Thymus (tissue), 11 donors: ENCODE data around the gene HELZ. TPM values are rescaled to one million over a fixed set of nuclear protein-coding genes. Genes with fewer than 3 reads are reported as not detected.
"Not testable (repeated sequence)": the region's sequence is repeated elsewhere in the genome, so short reads cannot be mapped to it uniquely, and the experiment has no call there.

Experiments used
- DNase-seq, 9 donors: peaks; one replicate each; pipeline ENCODE4 v3.0.0-alpha.2; 2013; ENCODE audit warnings: low spot score in 9 of 9, low read depth in 6 of 9, missing footprints in 1 of 9
- H3K27ac ChIP-seq, 2 donors: one replicate each; pipeline ENCODE4 v1.5.1; 2013; ENCODE audit warnings: control low read depth in 1 of 2, low read depth in 1 of 2, low read length in 1 of 2, mild to moderate bottlenecking in 1 of 2, moderate library complexity in 1 of 2
- H3K27me3 ChIP-seq, 2 donors: one replicate each; pipeline ENCODE4 v1.5.1; 2013; ENCODE audit warnings: low read length in 1 of 2; ENCODE audit not compliant: control insufficient read depth in 2 of 2, insufficient read depth in 1 of 2
- H3K36me3 ChIP-seq, 2 donors: one replicate each; pipeline ENCODE4 v1.5.1; 2013; ENCODE audit warnings: low read length in 1 of 2, mild to moderate bottlenecking in 1 of 2, moderate library complexity in 1 of 2; ENCODE audit not compliant: control insufficient read depth in 2 of 2, insufficient read depth in 2 of 2
- H3K4me1 ChIP-seq, 2 donors: one replicate each; pipeline ENCODE4 v1.5.1; 2013; ENCODE audit warnings: low read length in 2 of 2; ENCODE audit not compliant: control insufficient read depth in 2 of 2, insufficient read depth in 2 of 2
- H3K4me3 ChIP-seq, 2 donors: one replicate each; pipeline ENCODE4 v1.5.1; 2013; ENCODE audit warnings: low read length in 2 of 2, control low read depth in 1 of 2, mild to moderate bottlenecking in 1 of 2
- H3K9me3 ChIP-seq, 2 donors: one replicate each; pipeline ENCODE4 v1.5.1; 2013; ENCODE audit warnings: low read length in 1 of 2, mild to moderate bottlenecking in 1 of 2; ENCODE audit not compliant: control insufficient read depth in 2 of 2, insufficient read depth in 1 of 2
- WGBS: extraction: QIAGEN DNeasy Blood & Tissue Kit; methylation state at CpG from one replicate; pipeline ENCODE4 v1.1.7; 2013; 5-methylcytosine and 5-hydroxymethylcytosine counted together
- polyA plus RNA-seq: library from polyadenylated mRNA; stranded (reverse); fragments of 200-250 nt; gene quantifications from one replicate; pipeline ENCODE4 v1.2.3, GENCODE V29; 2013
- total RNA-seq: library from RNA; stranded (reverse); fragments of 120-200 nt; gene quantifications from one replicate; pipeline ENCODE4 v1.2.4, GENCODE V29; 2013
- donor health status: healthy.

HELZ gene
- total and polyA plus RNA-seq, 2 donors: 8.2 to 27.5 TPM

DNA sequence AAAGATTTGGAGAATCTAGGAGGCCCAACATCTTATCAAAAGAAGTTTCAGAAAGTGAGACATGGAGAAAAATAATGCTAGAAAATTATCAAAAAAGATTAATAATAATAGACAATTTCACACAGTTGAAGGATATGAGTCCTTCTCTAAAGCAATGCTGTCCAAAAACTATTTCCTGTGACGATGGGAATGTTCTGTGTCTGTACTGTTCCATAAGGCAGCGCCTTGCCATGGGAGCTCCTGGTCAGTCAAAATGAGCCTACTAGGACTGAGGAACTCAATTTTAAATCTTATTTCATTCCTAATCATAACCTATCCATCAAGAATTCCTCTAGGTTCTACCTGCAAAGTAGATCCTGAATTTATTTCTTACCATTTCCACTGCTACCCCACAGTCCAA lies 151.6 kb downstream of the HELZ start:
- Histone ChIP-seq H3K27me3 (no peaks in the 10 kb centered on the region), H3K4me3 (no peak overlapping the region), H3K36me3 (peaks cover 13 to 23% of the 10 kb centered on the region in 2 donors), H3K4me1 (no peaks in the 10 kb centered on the region), H3K9me3 (no peaks in the 10 kb centered on the region), H3K27ac (no peak overlapping the region)
- 98% methylated on average over 2 of the region's 2 CpGs for WGBS
- DNase-seq: no peak

DNA sequence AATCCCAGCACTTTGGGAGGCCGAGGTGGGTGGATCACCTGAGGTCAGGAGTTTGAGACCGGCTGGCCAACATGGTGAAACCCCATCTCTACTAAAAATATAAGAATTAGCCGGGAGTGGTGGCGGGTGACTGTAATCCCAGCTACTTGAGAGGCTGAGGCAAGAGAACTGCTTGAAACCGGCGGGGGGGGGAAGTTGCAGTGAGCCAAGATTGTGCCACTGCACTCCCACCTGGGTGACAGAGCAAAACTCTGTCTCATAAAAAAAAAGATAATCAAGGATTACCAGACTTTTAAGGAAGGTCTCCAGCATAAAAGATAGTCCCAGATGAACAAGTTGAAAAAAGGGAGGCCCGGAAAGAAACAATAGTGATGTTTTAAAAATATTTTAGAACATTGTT lies 152.3 kb downstream of the HELZ start:
- not testable (repeated sequence) for H3K9me3 ChIP-seq, H3K27me3 ChIP-seq, H3K27ac ChIP-seq, DNase-seq, H3K4me1 ChIP-seq, H3K4me3 ChIP-seq
- whole genome bisulfite sequencing: 96% methylated on average over 7 of the region's 7 CpGs
- H3K36me3 ChIP-seq: peaks cover 13 to 22% of the 10 kb centered on the region in 2 donors

DNA sequence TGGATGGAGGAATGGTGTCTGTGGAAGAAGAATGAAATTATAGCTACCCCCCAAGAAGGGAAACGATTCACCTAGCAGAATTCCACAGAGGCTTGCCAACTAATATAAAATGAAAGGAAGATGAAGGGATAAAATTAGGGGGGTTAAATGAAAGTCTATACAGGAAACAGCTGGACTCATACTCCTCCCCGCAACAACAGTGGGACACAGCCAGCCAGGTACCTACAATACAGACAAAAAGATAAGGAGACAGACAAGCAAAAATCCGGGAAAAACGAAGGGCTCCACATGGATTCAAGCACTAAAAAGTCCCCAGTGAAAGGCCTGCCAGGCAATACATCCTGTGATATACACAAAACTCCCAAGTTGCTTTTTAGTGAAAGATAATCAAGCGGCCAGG lies 152.7 kb downstream of the HELZ start:
- Histone ChIP-seq H3K27me3 (no peaks in the 10 kb centered on the region), H3K36me3 (peaks cover 13 to 22% of the 10 kb centered on the region in 2 donors), H3K4me1 (no peaks in the 10 kb centered on the region), H3K4me3 (no peak overlapping the region), H3K9me3 (no peaks in the 10 kb centered on the region), H3K27ac (no peak overlapping the region)
- 98% methylated on average over 5 of the region's 5 CpGs for WGBS
- DNase-seq: no peak

DNA sequence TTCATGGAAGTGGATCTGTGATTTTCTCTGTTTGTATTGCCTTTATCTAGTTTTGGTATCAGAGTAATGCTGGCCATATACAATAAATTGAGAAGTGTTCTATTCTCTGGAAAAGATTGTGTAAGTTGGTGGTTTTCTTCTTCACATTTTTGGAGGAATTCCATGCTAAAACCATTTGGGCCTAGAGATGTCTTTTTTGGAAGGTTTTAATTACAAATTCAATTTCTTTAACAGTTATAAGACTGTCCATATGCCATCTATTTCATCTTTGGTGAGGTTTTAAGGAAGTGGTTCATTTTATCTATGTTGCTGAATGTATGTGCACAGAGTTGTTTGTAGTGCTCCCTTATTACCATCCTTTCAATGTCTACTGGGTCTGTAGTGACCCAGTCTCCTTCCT lies 154.7 kb downstream of the HELZ start:
- no peak for DNase-seq
- H3K27me3 ChIP-seq: no peaks in the 10 kb centered on the region
- peaks cover 19 to 31% of the 10 kb centered on the region in 2 donors for H3K36me3 ChIP-seq
- H3K27ac ChIP-seq: no peak overlapping the region
- H3K4me1 ChIP-seq: no peaks in the 10 kb centered on the region
- no peaks in the 10 kb centered on the region for H3K9me3 ChIP-seq
- no peak overlapping the region for H3K4me3 ChIP-seq

DNA sequence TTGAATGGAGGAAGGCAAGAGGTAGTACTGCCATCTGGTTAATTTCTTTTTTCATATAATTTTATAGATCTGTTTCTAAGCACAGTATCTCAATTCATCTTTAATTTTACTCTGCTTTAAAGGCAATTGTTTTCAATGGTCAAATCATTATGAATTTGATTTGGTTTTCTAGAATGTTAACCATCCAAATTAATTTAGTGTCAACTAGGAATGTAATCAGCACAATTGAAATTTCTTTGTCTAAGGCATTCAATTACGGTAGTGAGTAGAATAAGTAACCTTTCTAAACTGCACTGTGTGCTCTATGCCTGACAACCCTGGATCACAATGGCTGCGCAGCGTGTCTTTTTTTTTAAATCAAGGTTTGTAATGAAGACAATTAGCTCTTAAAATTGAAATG lies 156.4 kb downstream of the HELZ start:
- Histone ChIP-seq H3K4me1 (no peaks in the 10 kb centered on the region), H3K27me3 (no peaks in the 10 kb centered on the region), H3K36me3 (peaks cover 14 to 29% of the 10 kb centered on the region in 2 donors), H3K27ac (no peak overlapping the region), H3K9me3 (no peaks in the 10 kb centered on the region), H3K4me3 (no peak overlapping the region)
- WGBS: 97% methylated on average over 3 of the region's 3 CpGs
- no peak for DNase-seq

DNA sequence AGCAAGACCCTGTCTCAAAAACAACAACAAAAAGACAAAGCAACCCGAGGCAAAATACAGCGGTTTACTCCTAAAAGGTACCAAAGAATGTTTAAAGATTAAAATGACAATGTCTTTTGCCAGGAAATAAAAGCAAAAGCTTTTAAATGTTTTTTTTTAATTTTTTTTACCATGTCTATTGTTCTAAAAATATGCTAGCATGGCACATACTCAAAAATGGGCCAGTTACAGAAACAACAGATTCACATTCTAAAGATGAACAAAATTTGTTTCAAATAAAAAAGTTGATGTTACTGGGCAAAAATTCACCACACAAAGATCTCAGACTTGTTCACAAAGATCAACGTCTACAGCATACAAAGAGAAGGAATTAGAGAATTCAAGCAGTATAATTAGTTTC lies 159.6 kb downstream of the HELZ start:
- WGBS: 97% methylated on average over 3 of the region's 3 CpGs

DNA sequence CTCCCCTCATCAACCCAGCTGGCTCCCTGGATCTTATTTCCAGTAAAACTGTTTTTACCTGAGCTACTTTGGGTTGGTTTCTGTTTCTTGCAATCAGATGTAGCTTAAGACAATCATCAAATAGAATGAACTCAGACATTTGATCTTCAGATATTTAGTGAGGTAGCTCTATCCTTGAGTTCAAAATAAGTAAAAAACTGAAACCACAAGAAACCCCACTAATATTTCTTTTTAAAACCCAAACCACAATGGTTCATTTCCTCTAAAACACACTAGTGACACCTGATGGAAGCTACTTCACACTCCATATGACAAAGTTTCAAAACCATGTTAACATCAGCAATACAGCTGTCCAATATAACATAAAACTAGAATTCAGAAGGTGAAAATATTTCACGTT lies 162.9 kb downstream of the HELZ start:
- no peaks in the 10 kb centered on the region for H3K9me3 ChIP-seq
- peaks cover 3 to 6% of the 10 kb centered on the region in 2 donors for H3K4me1 ChIP-seq
- peaks cover 26 to 35% of the 10 kb centered on the region in 2 donors for H3K36me3 ChIP-seq
- peak in 7 of 9 donors; percentile 2 to 50 (median 11) for DNase-seq
- H3K27me3 ChIP-seq: no peaks in the 10 kb centered on the region
- no peak overlapping the region for H3K4me3 ChIP-seq
- no peak overlapping the region for H3K27ac ChIP-seq
- WGBS: 33% methylated on average over 1 of the region's 1 CpG

More for the DNA sequence above, 159.6 kb downstream of the HELZ start:
- Histone ChIP-seq H3K27ac (no peak overlapping the region), H3K36me3 (peaks cover 21 to 37% of the 10 kb centered on the region in 2 donors), H3K27me3 (no peaks in the 10 kb centered on the region), H3K9me3 (no peaks in the 10 kb centered on the region), H3K4me3 (no peak overlapping the region), H3K4me1 (peaks cover 3 to 6% of the 10 kb centered on the region in 2 donors)
- no peak for DNase-seq

DNA sequence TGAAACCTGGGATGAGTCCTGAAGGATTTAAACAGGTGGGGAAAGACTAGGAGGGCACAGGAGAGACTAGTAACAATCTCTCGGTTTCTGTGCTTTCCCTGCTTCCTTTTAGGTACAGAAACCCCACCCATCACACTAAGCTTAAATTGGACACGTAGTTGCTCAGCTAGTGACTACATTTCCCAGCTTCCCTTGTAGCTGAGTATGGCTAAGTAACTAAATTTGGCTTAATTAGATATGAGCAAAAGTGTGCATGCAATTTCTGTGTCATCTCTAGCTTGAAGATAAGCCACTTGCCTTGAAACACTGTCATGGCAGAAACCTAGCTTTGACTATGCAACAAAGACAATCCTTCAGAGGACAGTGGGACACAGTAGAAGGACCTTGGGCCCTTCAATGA lies 164.2 kb downstream of the HELZ start:
- WGBS: 97% methylated on average over 2 of the region's 2 CpGs
- peak in 1 of 9 donors; percentile 4 for DNase-seq
- Histone ChIP-seq H3K27me3 (no peaks in the 10 kb centered on the region), H3K4me1 (peaks cover 3 to 6% of the 10 kb centered on the region in 2 donors), H3K4me3 (no peak overlapping the region), H3K9me3 (no peaks in the 10 kb centered on the region), H3K27ac (no peak overlapping the region), H3K36me3 (peaks cover 18 to 28% of the 10 kb centered on the region in 2 donors)

DNA sequence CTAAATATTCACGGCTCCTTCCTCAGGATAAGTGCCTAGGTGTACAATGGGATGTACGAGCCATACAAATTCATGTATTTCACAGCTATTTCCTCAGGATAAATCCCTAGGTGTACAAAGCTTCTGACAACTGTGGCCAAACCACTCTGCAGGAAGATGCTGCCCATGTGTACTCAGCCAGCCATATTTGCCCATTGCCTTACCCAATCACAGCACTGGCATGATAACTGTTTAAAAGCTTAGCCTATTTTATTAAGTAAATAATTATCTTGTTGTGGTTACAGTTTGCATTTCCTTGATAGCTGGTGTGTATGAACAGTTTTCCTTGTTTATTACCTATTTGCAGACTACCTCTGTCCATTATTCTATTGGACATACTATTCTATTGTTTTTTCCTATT lies 165.5 kb downstream of the HELZ start:
- Histone ChIP-seq H3K36me3 (peaks cover 13 to 25% of the 10 kb centered on the region in 2 donors), H3K9me3 (no peaks in the 10 kb centered on the region), H3K27me3 (no peaks in the 10 kb centered on the region), H3K4me1 (peaks cover 3 to 6% of the 10 kb centered on the region in 2 donors), H3K27ac (no peak overlapping the region), H3K4me3 (no peak overlapping the region)
- over 99% methylated on average over 2 of the region's 2 CpGs for WGBS
- no peak for DNase-seq

DNA sequence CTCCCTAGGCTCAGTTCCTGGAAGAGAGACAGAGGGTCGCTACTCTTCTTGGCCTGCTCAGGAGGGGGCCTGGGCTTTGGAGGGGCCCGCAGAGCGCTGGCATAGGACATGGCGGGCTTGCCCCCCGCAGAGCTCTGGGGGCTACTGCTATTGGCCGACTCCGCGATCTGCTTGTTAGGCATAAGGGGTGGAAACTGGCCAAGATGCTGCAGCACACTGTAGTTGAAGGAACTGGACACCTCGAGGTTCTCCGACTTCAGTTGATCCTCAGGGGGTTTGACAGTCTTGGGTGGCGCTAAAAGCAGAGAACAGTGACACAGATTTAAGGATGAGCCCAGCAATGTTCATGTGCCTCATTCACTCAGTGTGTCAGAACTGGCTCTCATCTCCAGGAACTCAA lies 166.7 kb downstream of the HELZ start:
- no peaks in the 10 kb centered on the region for H3K9me3 ChIP-seq
- no peak for DNase-seq
- H3K4me1 ChIP-seq: peaks cover 3 to 6% of the 10 kb centered on the region in 2 donors
- no peak overlapping the region for H3K4me3 ChIP-seq
- H3K27ac ChIP-seq: no peak overlapping the region
- 99% methylated on average over 11 of the region's 11 CpGs for WGBS
- H3K36me3 ChIP-seq: peaks cover 13 to 22% of the 10 kb centered on the region in 2 donors
- H3K27me3 ChIP-seq: no peaks in the 10 kb centered on the region
